Fibroblast of pulmonary artery (primary cell): ENCODE results near the gene SMARCD2.
A peak's percentile ranks its signal among the peaks of the same experiment; 100 is the strongest.

Source experiments
- DNase-seq: peaks from one replicate; pipeline ENCODE4 v3.0.0-alpha.2; 2010; ENCODE audit warnings: low read depth
- H3K4me3 ChIP-seq: replicated peaks from 2 replicates; pipeline ENCODE4 v1.5.1; 2011; ENCODE audit warnings: low read depth, mild to moderate bottlenecking, control low read depth, low read length, moderate library complexity
- TF ChIP-seq, protein P1 (sequence below): IDR thresholded peaks from 2 replicates; pipeline ENCODE4 v1.5.1; 2011; ENCODE audit warnings: mild to moderate bottlenecking, control low read depth, low read length, inconsistent platforms; ENCODE audit errors: missing control alignments

The SMARCD2 gene

DNA sequence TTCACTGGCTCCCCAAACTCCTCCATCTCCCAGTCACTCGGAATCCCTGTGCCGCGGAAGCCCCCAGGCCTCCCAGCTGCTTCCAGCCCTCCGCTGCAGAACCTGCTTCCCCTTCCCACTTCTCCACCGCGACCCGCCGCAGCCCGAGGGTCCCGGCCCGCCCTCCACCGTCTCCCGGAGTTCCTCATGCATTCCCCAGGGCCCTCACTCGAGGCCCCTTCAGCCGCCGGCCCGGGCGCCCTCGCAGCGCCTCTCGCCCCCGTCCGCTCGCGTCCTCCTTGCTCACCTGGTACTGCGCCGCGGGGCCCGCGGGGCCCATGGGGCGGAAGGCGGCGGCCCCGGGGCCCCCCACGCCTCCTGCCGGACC, 329 bp downstream of the SMARCD2 start:
- no peak for DNase-seq

DNA sequence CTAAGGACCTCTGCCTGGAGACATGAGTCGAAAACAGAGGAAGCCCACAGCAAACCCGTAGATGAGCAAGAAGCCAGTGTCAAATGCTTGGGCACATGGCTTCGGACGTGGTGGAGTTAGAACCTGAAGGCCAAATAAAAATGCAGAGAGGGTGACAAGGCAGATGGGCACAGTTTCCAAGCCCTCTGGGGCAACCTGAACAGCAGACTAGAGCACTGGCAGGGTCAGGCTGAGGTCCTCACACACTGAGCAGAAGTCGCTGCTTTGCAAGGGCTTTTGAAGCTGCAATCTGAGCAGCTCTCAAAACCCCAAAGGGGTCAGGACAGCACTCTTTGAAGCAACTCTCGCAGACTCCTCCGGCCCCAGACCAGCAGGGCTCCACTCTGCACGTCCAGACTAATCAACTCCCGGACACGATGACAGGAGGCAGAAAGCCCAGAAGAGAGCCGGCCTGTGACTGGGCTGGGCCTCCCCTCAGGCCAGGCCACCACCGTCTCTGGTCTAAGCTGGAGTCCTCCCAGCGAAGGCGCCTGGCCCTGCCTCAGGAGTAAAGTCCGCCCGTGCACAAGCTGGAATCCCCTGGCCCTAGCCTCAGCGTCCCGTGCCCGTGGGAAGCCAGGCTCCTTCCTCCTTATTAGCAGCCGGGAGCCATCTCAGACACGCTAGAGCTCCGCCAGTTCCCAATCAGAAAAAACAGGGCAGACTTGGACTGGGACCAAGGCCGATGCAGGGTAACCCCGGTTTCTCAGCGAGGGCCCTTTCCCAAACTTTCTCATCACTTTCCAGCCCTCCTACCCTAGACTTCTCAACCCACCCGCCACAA, 924 bp downstream of the SMARCD2 start:
- TF ChIP-seq, protein P1, sequence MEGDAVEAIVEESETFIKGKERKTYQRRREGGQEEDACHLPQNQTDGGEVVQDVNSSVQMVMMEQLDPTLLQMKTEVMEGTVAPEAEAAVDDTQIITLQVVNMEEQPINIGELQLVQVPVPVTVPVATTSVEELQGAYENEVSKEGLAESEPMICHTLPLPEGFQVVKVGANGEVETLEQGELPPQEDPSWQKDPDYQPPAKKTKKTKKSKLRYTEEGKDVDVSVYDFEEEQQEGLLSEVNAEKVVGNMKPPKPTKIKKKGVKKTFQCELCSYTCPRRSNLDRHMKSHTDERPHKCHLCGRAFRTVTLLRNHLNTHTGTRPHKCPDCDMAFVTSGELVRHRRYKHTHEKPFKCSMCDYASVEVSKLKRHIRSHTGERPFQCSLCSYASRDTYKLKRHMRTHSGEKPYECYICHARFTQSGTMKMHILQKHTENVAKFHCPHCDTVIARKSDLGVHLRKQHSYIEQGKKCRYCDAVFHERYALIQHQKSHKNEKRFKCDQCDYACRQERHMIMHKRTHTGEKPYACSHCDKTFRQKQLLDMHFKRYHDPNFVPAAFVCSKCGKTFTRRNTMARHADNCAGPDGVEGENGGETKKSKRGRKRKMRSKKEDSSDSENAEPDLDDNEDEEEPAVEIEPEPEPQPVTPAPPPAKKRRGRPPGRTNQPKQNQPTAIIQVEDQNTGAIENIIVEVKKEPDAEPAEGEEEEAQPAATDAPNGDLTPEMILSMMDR = no peak
- peak overlapping the region; percentile 92 for H3K4me3 ChIP-seq
- DNase-seq = peak; percentile 52

More for the DNA sequence above, 329 bp downstream of the SMARCD2 start:
- TF ChIP-seq, protein P1 = no peak
- H3K4me3 ChIP-seq = peak overlapping the region; percentile 92

DNA sequence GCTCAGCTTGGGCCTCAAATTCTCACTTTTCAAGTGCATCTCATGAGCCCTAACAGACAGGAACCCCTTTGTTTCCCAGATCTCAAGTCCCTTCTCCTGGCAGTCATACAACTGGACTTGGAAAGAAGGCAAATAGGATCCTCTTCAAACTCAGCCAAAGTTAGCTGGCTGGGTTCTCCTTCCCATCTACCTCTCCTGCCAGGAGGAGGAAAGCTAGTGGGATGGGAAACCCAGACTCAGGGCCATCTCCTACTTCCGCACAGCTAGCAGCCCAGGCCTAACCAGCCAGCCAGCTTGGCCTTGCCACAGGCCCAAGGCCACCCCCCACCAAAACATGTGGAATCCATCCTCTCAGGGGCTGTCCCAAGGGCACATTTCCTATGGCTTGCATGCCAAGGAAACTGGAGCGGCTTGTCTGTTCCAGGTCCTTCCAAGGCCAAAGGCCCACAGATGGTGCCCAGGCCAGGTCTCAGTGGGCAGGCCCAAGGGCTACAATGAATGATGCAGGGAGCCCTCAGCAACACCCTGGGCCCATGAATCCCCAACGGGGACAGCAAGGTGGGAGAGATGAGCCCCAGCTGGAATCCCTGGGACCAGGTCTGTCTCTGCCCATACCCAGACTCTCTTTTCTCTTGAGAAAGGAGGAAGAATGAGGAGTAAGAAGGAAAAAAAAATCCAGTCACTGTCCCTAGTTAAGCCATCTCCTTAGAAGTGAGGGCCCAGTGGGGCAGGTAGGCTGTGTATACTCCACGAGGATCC, 1.7 kb downstream of the SMARCD2 start:
- DNase-seq = peak; percentile 28
- peak overlapping the region; percentile 92 for H3K4me3 ChIP-seq
- TF ChIP-seq, protein P1 = no peak

DNA sequence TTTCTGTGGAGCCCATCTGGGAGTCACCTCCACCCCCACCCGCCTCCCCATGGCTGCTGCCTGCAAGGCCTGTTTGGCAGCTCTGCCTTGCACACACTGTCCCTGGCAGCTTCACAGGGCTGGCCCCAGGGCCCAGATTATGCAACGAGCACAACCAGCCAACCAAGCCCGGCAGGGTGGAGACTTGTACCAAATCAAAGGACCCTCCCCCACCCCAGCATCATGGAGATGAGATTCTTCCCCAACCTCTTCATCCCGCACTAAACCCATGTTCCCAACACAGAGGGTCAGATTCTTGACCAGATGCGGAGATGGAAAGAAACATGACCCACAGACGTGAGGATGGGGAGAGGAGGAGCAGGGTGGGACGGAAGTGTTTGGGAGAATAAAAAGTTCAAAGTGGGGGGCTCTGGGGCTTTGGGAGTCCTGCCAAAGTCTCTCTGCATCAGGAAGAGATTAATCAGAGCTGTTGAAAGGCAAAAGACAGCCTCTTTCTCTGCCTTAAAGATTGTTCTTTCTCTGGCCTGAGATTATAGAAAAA, 3.8 kb downstream of the SMARCD2 start:
- H3K4me3 ChIP-seq = peak overlapping the region; percentile 17
- DNase-seq = peak; percentile 89
- TF ChIP-seq, protein P1 = no peak

DNA sequence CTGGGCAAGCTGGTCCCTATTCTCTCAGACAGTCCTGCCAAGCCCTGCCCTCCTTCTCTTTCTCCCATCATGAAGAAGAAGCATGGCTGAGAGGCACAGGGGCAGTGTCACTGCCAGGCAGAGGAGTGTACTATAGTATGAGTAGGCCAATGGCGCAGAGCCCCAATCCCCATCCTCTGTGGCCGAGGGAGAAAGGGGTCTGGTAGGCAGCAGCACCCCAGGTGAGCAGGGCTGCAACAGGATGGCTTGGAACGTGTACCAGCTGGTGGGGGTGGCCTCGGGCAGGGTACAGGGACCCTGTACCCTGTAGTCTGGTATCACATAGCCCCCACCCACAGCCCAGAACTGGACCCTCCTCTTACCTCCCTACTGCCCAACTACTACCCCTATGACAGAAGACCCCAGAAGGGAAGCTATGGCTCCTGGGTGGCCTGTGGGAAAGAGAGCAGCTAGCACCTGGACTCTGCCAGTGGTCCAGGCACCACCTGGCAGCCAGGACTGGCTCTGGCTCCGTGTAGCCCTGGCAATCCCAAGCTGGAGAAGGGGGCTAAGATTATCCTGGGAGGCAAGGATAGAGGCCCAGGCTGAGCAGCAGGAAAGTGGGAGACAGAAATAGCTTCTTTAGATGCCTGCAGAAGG, 4.4 kb downstream of the SMARCD2 start:
- no peak for DNase-seq
- no peak overlapping the region for H3K4me3 ChIP-seq
- TF ChIP-seq, protein P1 = no peak

DNA sequence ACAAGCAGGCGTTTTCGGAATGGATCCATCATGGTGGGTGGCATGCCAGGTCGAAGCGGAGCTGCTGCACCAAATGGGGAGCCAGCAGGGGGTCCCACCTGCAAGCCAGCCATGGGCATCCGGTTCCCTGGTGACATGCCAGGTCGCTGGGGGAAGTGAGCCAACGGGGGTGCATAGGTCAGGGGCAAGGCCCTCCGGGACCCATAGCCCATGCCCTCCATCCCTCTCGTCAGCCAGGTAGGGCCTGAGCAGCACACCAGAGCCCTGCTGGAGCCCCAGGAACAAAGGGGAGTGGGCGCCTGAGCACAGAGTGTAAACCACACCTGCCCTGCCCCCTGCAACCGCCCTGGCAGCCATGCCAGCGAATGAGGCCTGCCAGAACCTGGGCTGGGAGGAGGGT, 5.0 kb downstream of the SMARCD2 start:
- TF ChIP-seq, protein P1 = no peak
- no peak for DNase-seq
- H3K4me3 ChIP-seq = no peak overlapping the region
